HG03103 (cell line): ENCODE results near the gene POM121C.
"Not testable (repeated sequence)": the region's sequence is repeated elsewhere in the genome, so short reads cannot be mapped to it uniquely, and the experiment has no call there.

Experiments used
- ATAC-seq: cut with Tn5 transposase; IDR thresholded peaks from one replicate; pipeline ENCODE4 v1.9.1; 2021; ENCODE audit warnings: low read depth; ENCODE audit not compliant: unreplicated experiment

POM121C gene

DNA sequence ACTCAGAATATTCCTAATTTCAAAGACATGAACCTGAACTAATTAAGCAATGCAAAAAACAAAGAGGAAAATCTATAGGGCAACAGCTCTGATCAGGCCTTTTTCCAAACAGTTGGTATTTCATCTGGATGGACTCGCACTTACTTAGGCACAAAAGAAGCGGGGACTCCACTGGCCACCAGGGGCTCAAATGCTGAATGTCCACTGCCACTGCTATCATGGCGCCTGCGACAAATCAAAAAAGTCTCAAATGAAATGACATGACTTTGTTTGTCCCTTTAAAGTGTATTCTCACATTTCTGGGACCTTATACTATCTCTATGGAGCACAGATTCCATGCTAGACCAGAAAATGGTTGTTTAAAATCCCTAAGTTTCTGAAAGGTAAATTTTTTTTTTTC is 47.1 kb downstream of the POM121C start:
- ATAC-seq = not testable (repeated sequence)

DNA sequence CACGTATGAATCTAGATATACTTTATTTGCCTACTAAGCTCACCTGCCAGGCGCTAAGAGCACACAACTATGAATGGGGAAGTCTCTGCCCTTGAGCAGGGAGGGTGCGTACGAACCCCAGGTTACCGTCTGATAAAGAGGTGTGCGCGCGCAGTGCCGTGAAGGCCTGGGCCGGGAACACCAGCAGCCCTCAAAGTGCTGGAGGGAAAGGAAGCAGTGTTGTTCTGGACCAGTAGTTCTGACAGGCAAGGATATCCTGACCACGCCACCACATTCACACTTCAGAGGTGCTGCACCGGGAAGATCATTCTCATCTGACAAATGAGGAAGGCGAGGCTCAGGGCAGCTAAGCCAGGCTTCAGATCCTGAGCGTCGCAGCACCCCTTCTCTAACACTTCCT is 62.6 kb downstream of the POM121C start:
- ATAC-seq = not testable (repeated sequence)

GRCh38 chr7:75421798-75422710 is 64.0 kb downstream of the POM121C start:
- not testable (repeated sequence) for ATAC-seq

DNA sequence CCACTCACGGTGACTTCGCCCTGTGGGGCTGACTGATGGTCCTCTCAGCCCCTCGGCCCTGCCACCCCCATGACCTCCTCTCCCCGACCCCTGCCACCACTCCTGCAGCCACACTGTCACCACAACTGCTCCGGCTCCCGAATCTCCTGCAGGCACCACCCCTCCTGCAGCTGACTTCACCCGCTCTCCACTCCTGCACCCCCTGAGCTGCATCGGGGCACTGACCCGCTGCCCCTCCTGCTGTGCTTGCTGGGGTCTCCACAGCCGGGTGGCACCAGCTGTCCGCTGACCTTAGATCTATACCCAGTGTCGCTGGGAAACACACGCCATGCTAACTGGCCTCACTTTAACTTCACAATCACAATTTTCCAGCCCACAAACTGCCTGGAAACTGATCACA is 65.9 kb downstream of the POM121C start:
- ATAC-seq = not testable (repeated sequence)

DNA sequence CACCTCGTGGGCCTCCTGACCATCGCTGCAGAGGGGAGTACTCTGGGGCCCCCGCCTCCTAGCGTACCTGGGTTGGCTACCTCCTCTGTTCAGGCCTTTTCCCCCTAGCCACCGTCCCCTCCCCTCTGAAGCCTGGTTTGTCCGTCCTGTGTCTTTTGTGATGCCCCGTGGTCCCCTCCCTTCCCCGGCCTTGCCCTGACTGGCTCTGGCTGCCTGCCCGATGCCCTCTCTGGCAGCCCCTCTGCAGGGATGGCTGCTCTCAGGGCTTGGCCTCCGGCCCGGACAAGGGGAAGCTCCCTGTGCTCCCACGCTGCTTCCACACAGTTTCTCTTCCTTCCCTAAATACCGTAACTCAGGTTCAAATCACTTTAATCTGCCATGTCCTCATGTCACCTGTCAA is 66.4 kb downstream of the POM121C start:
- not testable (repeated sequence) for ATAC-seq

GRCh38 chr7:75419210-75419609 is 66.9 kb downstream of the POM121C start:
- ATAC-seq = not testable (repeated sequence)

- not testable (repeated sequence) for ATAC-seq
Measured at GRCh38 chr7:75418292-75418858, 67.7 kb downstream of the POM121C start.

DNA sequence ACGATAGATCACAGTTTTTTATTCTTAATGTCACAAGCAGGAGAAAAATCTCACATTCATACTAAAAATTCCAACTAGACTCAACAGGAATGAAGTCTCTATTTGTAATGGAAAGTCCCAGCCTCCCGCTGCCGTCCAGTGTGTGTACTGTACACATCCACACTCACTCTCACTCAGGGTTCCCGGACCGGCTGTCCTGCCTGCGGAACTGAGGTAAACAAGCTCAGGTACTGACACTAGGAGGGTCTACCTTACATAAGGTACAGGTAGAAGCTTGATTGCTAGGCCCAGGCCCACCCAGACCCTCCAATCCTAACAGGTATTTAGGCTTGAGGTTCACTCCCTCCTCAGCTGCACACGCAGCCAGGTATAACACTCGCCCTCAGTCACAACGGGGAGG is 69.3 kb downstream of the POM121C start:
- not testable (repeated sequence) for ATAC-seq

DNA sequence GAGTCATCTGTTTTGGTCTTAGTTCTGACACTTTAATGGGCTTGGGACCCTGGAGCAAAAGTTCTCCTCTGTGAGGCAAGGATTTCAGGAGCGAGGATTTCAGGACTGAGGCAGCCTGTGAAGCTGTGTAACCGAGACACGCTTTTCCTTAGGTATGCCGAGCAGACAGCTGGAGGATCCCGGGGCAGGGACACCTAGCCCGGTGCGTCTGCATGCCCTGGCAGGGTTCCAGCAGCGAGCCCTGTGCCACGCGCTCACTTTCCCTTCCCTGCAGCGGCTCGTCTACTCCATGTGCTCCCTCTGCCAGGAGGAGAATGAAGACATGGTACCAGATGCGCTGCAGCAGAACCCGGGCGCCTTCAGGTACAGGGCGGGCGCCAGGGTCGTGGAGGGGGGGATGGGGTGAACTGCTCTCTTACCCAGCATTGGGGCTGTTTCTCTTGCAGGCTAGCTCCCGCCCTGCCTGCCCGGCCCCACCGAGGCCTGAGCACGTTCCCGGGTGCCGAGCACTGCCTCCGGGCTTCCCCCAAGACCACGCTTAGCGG is 70.2 kb downstream of the POM121C start:
- not testable (repeated sequence) for ATAC-seq

DNA sequence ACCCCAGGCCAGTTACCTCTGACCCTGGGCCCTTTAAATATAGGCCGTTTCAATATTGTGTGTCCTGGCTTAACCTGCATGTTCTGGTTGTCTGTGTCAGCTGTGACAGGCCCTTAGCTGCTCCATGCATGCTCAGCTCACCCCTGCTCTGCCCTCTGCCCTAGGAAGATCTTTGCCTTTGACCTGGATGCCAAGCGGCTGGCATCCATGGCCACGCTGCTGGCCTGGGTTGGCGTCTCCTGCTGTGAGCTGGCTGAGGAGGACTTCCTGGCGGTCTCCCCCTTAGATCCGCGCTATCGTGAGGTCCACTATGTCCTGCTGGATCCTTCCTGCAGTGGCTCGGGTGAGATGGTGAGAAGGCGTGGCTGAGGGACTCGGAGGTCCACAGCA is 70.7 kb downstream of the POM121C start:
- not testable (repeated sequence) for ATAC-seq

DNA sequence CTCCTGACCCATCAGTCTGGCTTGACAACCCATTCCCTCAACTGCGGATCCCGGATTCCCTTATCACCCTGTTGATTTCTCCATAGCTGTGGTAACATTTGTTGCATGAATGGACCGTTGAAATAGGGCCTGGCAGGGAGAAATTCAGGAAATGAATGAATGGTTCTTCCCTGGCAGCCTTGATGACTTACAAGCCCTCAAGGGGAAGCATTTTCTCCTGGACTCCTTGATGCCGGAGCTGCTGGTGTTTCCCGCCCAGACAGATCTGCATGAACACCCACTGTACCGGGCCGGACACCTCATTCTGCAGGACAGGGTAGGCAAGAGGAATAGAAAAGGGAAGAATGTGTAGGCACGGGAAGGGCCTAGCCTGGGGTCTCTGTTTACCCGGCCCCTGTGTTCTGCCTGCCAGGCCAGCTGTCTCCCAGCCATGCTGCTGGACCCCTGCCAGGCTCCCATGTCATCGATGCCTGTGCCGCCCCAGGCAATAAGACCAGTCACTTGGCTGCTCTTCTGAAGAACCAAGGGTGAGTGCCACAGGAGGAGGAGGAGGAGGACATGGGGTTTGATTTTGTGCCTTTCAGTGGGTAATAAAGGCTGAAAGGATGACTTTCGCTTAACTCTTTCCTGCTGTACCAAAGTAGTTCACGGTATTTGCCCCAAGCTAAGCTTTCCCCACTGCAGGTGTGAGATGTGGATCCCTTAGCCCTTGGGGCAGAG is 71.2 kb downstream of the POM121C start:
- ATAC-seq = not testable (repeated sequence)

- ATAC-seq = not testable (repeated sequence)
Measured at GRCh38 chr7:75414204-75414603, 71.9 kb downstream of the POM121C start.

GRCh38 chr7:75410823-75411173 is 75.3 kb downstream of the POM121C start:
- ATAC-seq = peak; percentile 5

- ATAC-seq = peak; percentile 86
Measured at GRCh38 chr7:75409880-75410822, 75.9 kb downstream of the POM121C start.

GRCh38 chr7:75404663-75405062 is 81.4 kb downstream of the POM121C start:
- not testable (repeated sequence) for ATAC-seq

DNA sequence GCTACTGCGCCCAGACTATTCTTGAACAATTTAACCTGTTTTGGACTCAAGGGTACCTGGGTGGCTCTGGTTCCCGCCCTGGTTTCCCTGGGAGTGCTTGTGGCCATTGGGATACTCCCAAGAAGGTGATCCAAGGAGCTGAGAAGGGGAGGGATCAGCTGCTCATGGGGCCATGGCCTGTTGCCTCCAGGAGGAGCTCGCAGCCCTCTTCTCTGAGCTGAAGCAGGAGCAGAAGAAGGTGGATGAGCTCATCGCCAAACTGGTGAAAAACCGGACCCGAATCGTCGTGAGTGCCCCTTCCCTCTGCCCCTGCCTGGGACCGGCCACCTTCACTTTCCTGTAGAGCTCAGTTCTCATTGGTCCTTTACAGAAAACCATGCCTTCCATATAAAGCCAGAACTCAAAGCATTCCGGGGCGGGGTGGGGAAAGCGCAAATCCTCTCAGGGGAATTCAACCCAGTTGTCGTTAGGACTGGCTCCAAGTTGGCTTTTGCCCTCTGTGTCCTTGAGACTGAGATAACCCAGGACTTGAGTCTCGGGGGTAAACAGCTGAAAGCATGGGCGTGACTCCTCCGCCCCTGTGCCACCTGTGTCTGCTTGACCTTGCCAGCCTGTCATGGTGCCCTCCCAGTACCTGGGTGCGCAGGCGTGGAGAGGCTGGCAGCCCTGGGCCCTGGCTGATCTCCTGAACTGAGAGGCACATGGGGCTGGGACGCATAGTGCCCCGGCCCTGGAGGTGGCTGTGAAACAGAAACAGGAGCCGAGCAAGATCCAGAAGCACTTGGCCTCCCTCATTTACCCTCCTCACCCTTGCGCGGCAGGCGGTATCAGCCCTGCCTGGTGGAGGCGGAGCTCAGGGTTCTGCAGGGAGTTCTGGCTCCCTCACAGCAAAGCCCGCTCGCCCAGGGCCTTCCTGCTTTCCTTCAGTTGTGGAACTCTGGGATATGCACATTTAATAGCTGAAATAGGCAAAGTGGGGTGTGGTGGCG is 82.3 kb downstream of the POM121C start:
- ATAC-seq = not testable (repeated sequence)

DNA sequence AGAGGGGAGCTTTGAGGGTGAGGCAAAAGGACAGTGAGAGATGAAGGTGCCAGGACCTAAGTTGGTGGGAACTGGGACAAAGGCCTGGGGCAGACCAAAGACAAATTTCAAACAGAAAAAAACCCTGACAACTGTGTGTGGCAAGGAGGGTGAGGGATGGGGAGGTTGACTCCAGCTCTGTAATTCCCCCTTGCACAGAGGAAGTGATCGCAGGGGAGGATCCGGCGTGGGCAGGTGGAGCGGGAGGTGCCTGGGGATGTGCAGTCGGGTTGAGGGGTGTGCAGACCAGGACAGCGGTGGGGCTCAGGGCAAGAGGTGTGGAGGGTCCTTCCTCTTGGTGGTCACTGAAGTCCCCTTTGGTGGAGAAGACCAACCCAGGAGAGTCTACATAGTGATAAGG is 85.5 kb downstream of the POM121C start:
- ATAC-seq = not testable (repeated sequence)

- ATAC-seq = not testable (repeated sequence)
Measured at GRCh38 chr7:75398771-75399700, 87.1 kb downstream of the POM121C start.
